ENCODE results near the gene UNG.

DNA sequence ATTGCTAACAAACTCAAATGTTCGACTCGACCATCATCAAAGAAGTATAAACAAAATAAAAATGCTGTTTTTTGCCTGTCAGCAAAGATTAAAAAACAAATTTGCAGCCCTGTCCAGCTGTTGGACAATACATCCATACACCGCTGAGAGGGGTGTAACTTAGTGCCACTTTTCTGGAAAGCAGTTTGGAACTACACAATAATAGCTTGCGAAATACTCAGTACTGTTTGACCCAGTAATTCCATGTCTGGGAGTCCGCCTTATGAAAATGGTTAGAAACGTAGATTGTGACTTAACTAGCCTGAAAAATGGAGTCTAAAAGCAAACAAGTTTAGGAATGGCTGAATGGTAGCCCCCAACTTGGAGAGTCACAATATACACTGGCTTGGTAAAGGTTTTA, 38.6 kb upstream of the UNG start:
- TF ChIP-seq CREB1 (IDR thresholded peaks at IDR 0.05; ENCODE audit: low read depth) (no peak), TCF12 (IDR thresholded peaks at IDR 0.05; ENCODE audit: low read depth) (no peak), TAF1 (IDR thresholded peaks at IDR 0.05; ENCODE audit: low read depth) (no peak), TEAD4 (IDR thresholded peaks at IDR 0.05) (no peak), EGR1 (IDR thresholded peaks at IDR 0.05) (no peak), EP300 (IDR thresholded peaks at IDR 0.05; ENCODE audit: borderline replicate concordance) (no peak), NFIC (IDR thresholded peaks at IDR 0.05) (no peak)
- TF ChIP-seq, protein P1, sequence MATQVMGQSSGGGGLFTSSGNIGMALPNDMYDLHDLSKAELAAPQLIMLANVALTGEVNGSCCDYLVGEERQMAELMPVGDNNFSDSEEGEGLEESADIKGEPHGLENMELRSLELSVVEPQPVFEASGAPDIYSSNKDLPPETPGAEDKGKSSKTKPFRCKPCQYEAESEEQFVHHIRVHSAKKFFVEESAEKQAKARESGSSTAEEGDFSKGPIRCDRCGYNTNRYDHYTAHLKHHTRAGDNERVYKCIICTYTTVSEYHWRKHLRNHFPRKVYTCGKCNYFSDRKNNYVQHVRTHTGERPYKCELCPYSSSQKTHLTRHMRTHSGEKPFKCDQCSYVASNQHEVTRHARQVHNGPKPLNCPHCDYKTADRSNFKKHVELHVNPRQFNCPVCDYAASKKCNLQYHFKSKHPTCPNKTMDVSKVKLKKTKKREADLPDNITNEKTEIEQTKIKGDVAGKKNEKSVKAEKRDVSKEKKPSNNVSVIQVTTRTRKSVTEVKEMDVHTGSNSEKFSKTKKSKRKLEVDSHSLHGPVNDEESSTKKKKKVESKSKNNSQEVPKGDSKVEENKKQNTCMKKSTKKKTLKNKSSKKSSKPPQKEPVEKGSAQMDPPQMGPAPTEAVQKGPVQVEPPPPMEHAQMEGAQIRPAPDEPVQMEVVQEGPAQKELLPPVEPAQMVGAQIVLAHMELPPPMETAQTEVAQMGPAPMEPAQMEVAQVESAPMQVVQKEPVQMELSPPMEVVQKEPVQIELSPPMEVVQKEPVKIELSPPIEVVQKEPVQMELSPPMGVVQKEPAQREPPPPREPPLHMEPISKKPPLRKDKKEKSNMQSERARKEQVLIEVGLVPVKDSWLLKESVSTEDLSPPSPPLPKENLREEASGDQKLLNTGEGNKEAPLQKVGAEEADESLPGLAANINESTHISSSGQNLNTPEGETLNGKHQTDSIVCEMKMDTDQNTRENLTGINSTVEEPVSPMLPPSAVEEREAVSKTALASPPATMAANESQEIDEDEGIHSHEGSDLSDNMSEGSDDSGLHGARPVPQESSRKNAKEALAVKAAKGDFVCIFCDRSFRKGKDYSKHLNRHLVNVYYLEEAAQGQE (IDR thresholded peaks at IDR 0.05; ENCODE audit: low read depth): no peak
- TF ChIP-seq, protein P2, sequence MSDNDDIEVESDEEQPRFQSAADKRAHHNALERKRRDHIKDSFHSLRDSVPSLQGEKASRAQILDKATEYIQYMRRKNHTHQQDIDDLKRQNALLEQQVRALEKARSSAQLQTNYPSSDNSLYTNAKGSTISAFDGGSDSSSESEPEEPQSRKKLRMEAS (IDR thresholded peaks at IDR 0.05): no peak

Measured in Ishikawa (cell line).